H9 (cell line): Measurements from ENCODE around the gene AMPD2. TPM values are rescaled to one million over a fixed set of nuclear protein-coding genes. Genes with fewer than 3 reads are reported as not detected.
A peak's percentile ranks its signal among the peaks of the same experiment; 100 is the strongest.

Source experiments
- DNase-seq: peaks from one replicate; pipeline ENCODE4 v3.0.0-alpha.2; 2017
- H2AFZ ChIP-seq: one replicate; pipeline ENCODE4 v1.6.1; 2013; ENCODE audit warnings: mild to moderate bottlenecking, low read length, control low read depth, moderate library complexity
- H2AK5ac ChIP-seq: 2 replicates; pipeline ENCODE4 v1.6.1; 2013; ENCODE audit warnings: low read length, control low read depth, mixed read lengths; ENCODE audit not compliant: insufficient read length
- H2BK120ac ChIP-seq: one replicate; pipeline ENCODE4 v1.6.1; 2013; ENCODE audit warnings: low read depth, mild to moderate bottlenecking, low read length, control low read depth, inconsistent platforms; ENCODE audit not compliant: poor library complexity, severe bottlenecking
- H2BK12ac ChIP-seq: 2 replicates; pipeline ENCODE4 v1.6.1; 2013; ENCODE audit warnings: low read length, control low read depth, mixed read lengths, low read depth; ENCODE audit not compliant: insufficient read length
- H2BK15ac ChIP-seq: 2 replicates; pipeline ENCODE4 v1.6.1; 2013; ENCODE audit warnings: low read depth, low read length, control low read depth
- H2BK20ac ChIP-seq: one replicate; pipeline ENCODE4 v1.6.1; 2013; ENCODE audit warnings: low read depth, mild to moderate bottlenecking, low read length, control low read depth, inconsistent platforms; ENCODE audit not compliant: poor library complexity, severe bottlenecking
- H2BK5ac ChIP-seq: 2 replicates; pipeline ENCODE4 v1.6.1; 2013; ENCODE audit warnings: low read length, control low read depth, mixed read lengths; ENCODE audit not compliant: insufficient read length
- H3K14ac ChIP-seq: 2 replicates; pipeline ENCODE4 v1.6.1; 2013; ENCODE audit warnings: low read length, control low read depth; ENCODE audit not compliant: insufficient read depth
- H3K18ac ChIP-seq: 2 replicates; pipeline ENCODE4 v1.6.1; 2013; ENCODE audit warnings: low read depth, mild to moderate bottlenecking, mixed read lengths, low read length, control low read depth; ENCODE audit not compliant: insufficient read length
- H3K23ac ChIP-seq: 2 replicates; pipeline ENCODE4 v1.6.1; 2013; ENCODE audit warnings: low read length, control low read depth, mixed read lengths, low read depth; ENCODE audit not compliant: insufficient read length
- H3K23me2 ChIP-seq: 2 replicates; pipeline ENCODE4 v1.6.1; 2013; ENCODE audit warnings: low read depth, mild to moderate bottlenecking, mixed read lengths, low read length, control low read depth; ENCODE audit not compliant: insufficient read length, poor library complexity, severe bottlenecking
- H3K27ac ChIP-seq: 2 replicates; pipeline ENCODE4 v1.5.1; 2013; ENCODE audit warnings: low read length, control low read depth, mixed read lengths, low read depth; ENCODE audit not compliant: insufficient read length
- H3K27me3 ChIP-seq: 2 replicates; pipeline ENCODE4 v1.6.1; 2013; ENCODE audit warnings: low read length, control low read depth, inconsistent platforms; ENCODE audit not compliant: insufficient read depth
- H3K4ac ChIP-seq: 2 replicates; pipeline ENCODE4 v1.6.1; 2013; ENCODE audit warnings: low read depth, mild to moderate bottlenecking, control low read depth, inconsistent platforms, low read length, moderate library complexity
- H3K4me1 ChIP-seq: 2 replicates; pipeline ENCODE4 v1.6.1; 2013; ENCODE audit warnings: low read length, control low read depth, inconsistent platforms; ENCODE audit not compliant: insufficient read depth
- H3K4me2 ChIP-seq: 2 replicates; pipeline ENCODE4 v1.6.1; 2013; ENCODE audit warnings: low read length, control low read depth, mixed read lengths; ENCODE audit not compliant: insufficient read length, insufficient read depth
- H3K56ac ChIP-seq: 2 replicates; pipeline ENCODE4 v1.6.1; 2013; ENCODE audit warnings: low read depth, mild to moderate bottlenecking, mixed read lengths, low read length, control low read depth; ENCODE audit not compliant: insufficient read length
- H3K79me1 ChIP-seq: 2 replicates; pipeline ENCODE4 v1.6.1; 2013; ENCODE audit warnings: low read depth, mild to moderate bottlenecking, moderate library complexity, low read length, control low read depth, inconsistent platforms; ENCODE audit not compliant: insufficient read depth, poor library complexity, severe bottlenecking
- H3K79me2 ChIP-seq: 2 replicates; pipeline ENCODE4 v1.6.1; 2013; ENCODE audit warnings: low read length, control low read depth, inconsistent platforms; ENCODE audit not compliant: insufficient read depth
- H3K9ac ChIP-seq: 2 replicates; pipeline ENCODE4 v1.6.1; 2013; ENCODE audit warnings: low read length, control low read depth, mixed read lengths; ENCODE audit not compliant: insufficient read length; ENCODE audit errors: extremely low read depth
- H3K9me3 ChIP-seq: one replicate; pipeline ENCODE4 v1.6.1; 2013; ENCODE audit warnings: low read depth, low read length, inconsistent platforms; ENCODE audit not compliant: control insufficient read depth
- H3T11ph ChIP-seq: one replicate; pipeline ENCODE4 v1.6.1; 2013; ENCODE audit warnings: mild to moderate bottlenecking, low read length, control low read depth, inconsistent platforms
- H4K20me1 ChIP-seq: one replicate; pipeline ENCODE4 v1.6.1; 2013; ENCODE audit not compliant: control insufficient read depth, insufficient read length, insufficient read depth
- H4K5ac ChIP-seq: 2 replicates; pipeline ENCODE4 v1.6.1; 2013; ENCODE audit warnings: low read depth, mild to moderate bottlenecking, mixed read lengths, low read length, control low read depth; ENCODE audit not compliant: insufficient read length
- H4K8ac ChIP-seq: replicated peaks from 2 replicates; pipeline ENCODE4 v1.6.1; 2013; ENCODE audit warnings: low read length, control low read depth, mixed read lengths, low read depth; ENCODE audit not compliant: insufficient read length
- H4K91ac ChIP-seq: 2 replicates; pipeline ENCODE4 v1.6.1; 2013; ENCODE audit warnings: low read depth, mild to moderate bottlenecking, moderate library complexity, mixed read lengths, low read length, control low read depth; ENCODE audit not compliant: insufficient read length
- H3K27ac Mint-ChIP-seq, 3 experiments: 2 replicates in 2 of 3; 3 replicates in 1 of 3; pipeline ENCODE4 v1.8.0; 2020 to 2021; ENCODE audit warnings: mixed read lengths in 3 of 3, mild to moderate bottlenecking in 1 of 3, moderate library complexity in 1 of 3
- H3K27me3 Mint-ChIP-seq: 2 replicates; pipeline ENCODE4 v1.8.0; 2021; ENCODE audit warnings: low read depth, mild to moderate bottlenecking, moderate library complexity, mixed read lengths
- H3K36me3 Mint-ChIP-seq, 3 experiments: 2 replicates in 2 of 3; 3 replicates in 1 of 3; pipeline ENCODE4 v1.8.0; 2020 to 2021; ENCODE audit warnings: low read depth in 3 of 3, mixed read lengths in 3 of 3; ENCODE audit not compliant: insufficient read depth in 1 of 3
- H3K4me1 Mint-ChIP-seq, 2 experiments: 2 replicates each; pipeline ENCODE4 v1.8.0; 2020; ENCODE audit warnings: mixed read lengths in 2 of 2
- H3K4me3 Mint-ChIP-seq, 2 experiments: 2 replicates in 1 of 2; 3 replicates in 1 of 2; pipeline ENCODE4 v1.8.0; 2020 to 2021; ENCODE audit warnings: mild to moderate bottlenecking in 2 of 2, mixed read lengths in 2 of 2, moderate library complexity in 1 of 2
- H3K9me3 Mint-ChIP-seq, 2 experiments: 2 replicates in 1 of 2; 3 replicates in 1 of 2; pipeline ENCODE4 v1.8.0; 2020; ENCODE audit warnings: mild to moderate bottlenecking in 2 of 2, mixed read lengths in 2 of 2, moderate library complexity in 1 of 2
- WGBS: extraction: QIAGEN DNeasy Blood & Tissue Kit; methylation state at CpG from one replicate; pipeline ENCODE4 v1.1.7; 2013; ENCODE audit warnings: missing lambda C conversion rate, low lambda C conversion rate, mixed read lengths; ENCODE audit not compliant: insufficient read length; ENCODE audit errors: extremely low coverage; 5-methylcytosine and 5-hydroxymethylcytosine counted together
- total RNA-seq: library from RNA; stranded (reverse); gene quantifications from 2 replicates; pipeline ENCODE4 v1.2.1, GENCODE V29; 2021
- TF ChIP-seq, protein P1 (sequence below): fragments of 200-600 bp; sonication (generic); conservative IDR thresholded peaks from 3 replicates; pipeline ENCODE4 v1.8.0; 2021; ENCODE audit warnings: antibody characterized with exemption, mild to moderate bottlenecking

AMPD2 gene
- total RNA-seq, 1 experiment from 2014 or later: 65.1 TPM

- Mint-ChIP-seq H3K9me3 (no peaks in the 10 kb centered on the region), H3K4me3 (no peak overlapping the region), H3K36me3 (peaks cover 22 to 40% (median 34%) of the 10 kb centered on the region in 3 experiments; a peak in 6 of 7 replicates), H3K27ac (peak overlapping the region; percentile 65 to 87 (median 82); a peak in 5 of 7 replicates), H3K27me3 (no peaks in the 10 kb centered on the region; the same call in 1 of the 2 replicates), H3K4me1 (peaks cover 13 to 34% of the 10 kb centered on the region in 2 experiments)
- no peak overlapping the region for H3K56ac ChIP-seq
- H3K4ac ChIP-seq: no peak overlapping the region
- H2BK5ac ChIP-seq: no peak overlapping the region
- no peak overlapping the region for H3K23ac ChIP-seq
- peaks cover 3% of the 10 kb centered on the region for H3K23me2 ChIP-seq
- H3K79me2 ChIP-seq: peaks cover 6% of the 10 kb centered on the region; the same call in 1 of the 2 replicates
- no peak overlapping the region for H3K18ac ChIP-seq
- no peak overlapping the region for H3K4me2 ChIP-seq
- no peaks in the 10 kb centered on the region for H3K9me3 ChIP-seq
- no peak overlapping the region for H2BK20ac ChIP-seq
- no peak overlapping the region for H4K8ac ChIP-seq
- no peak overlapping the region for H3K14ac ChIP-seq
- H4K20me1 ChIP-seq: peaks cover 2% of the 10 kb centered on the region
- H3K4me1 ChIP-seq: no peaks in the 10 kb centered on the region
- H2AFZ ChIP-seq: no peak overlapping the region
- no peak overlapping the region for H2AK5ac ChIP-seq
- H4K5ac ChIP-seq: no peak overlapping the region
- WGBS: no CpG with 5 or more reads among the region's 32 CpGs
- no peak overlapping the region for H2BK12ac ChIP-seq
- H3K27ac ChIP-seq: no peak overlapping the region
- H3T11ph ChIP-seq: no peak overlapping the region
- H2BK15ac ChIP-seq: no peak overlapping the region
- no peaks in the 10 kb centered on the region for H3K79me1 ChIP-seq
- H3K27me3 ChIP-seq: no peaks in the 10 kb centered on the region
- no peak overlapping the region for H4K91ac ChIP-seq
- DNase-seq: peak; percentile 37
- TF ChIP-seq, protein P1, sequence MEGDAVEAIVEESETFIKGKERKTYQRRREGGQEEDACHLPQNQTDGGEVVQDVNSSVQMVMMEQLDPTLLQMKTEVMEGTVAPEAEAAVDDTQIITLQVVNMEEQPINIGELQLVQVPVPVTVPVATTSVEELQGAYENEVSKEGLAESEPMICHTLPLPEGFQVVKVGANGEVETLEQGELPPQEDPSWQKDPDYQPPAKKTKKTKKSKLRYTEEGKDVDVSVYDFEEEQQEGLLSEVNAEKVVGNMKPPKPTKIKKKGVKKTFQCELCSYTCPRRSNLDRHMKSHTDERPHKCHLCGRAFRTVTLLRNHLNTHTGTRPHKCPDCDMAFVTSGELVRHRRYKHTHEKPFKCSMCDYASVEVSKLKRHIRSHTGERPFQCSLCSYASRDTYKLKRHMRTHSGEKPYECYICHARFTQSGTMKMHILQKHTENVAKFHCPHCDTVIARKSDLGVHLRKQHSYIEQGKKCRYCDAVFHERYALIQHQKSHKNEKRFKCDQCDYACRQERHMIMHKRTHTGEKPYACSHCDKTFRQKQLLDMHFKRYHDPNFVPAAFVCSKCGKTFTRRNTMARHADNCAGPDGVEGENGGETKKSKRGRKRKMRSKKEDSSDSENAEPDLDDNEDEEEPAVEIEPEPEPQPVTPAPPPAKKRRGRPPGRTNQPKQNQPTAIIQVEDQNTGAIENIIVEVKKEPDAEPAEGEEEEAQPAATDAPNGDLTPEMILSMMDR: no peak
- H2BK120ac ChIP-seq: no peak overlapping the region
- H3K9ac ChIP-seq: no peak overlapping the region
These were observed 6.2 kb downstream of the AMPD2 start for GRCh38 chr1:109625601-109626560.
